ENCODE data around the gene ATRN.

ATRN gene

GRCh38 chr20:3679749-3680700 lies 209.2 kb downstream of the ATRN start:
- DNase-seq, result no peak

- no peak for DNase-seq
Measured at GRCh38 chr20:3680701-3681351, 210.0 kb downstream of the ATRN start.

- DNase-seq, result no peak
Measured at GRCh38 chr20:3681352-3681930, 210.6 kb downstream of the ATRN start.

- no peak for DNase-seq
Measured at GRCh38 chr20:3681931-3682781, 211.3 kb downstream of the ATRN start, which contains the start of gene ADAM33. Gene ADAM33, minus strand, starts transcription at chr20:3682010. Its CDS starts 6 bp downstream, at chr20:3682004.

GRCh38 chr20:3685341-3685740 lies 214.5 kb downstream of the ATRN start:
- no peak for DNase-seq

- DNase-seq, result no peak
Measured at GRCh38 chr20:3686421-3686820, 215.6 kb downstream of the ATRN start.

- peak; percentile 76 for DNase-seq
Measured at GRCh38 chr20:3686867-3687321, 216.1 kb downstream of the ATRN start.

- peak; percentile 9 for DNase-seq
Measured at GRCh38 chr20:3687655-3688054, 216.8 kb downstream of the ATRN start.

- no peak for DNase-seq
Measured at GRCh38 chr20:3689978-3690377, 219.2 kb downstream of the ATRN start.

GRCh38 chr20:3690413-3690812 lies 219.6 kb downstream of the ATRN start:
- DNase-seq, result no peak

- no peak for DNase-seq
Measured at GRCh38 chr20:3691306-3691705, 220.5 kb downstream of the ATRN start.

GRCh38 chr20:3691897-3692296 lies 221.1 kb downstream of the ATRN start:
- DNase-seq, result no peak

- DNase-seq, result no peak
Measured at GRCh38 chr20:3692706-3693294, 222.0 kb downstream of the ATRN start.

GRCh38 chr20:3693376-3693775 lies 222.6 kb downstream of the ATRN start:
- no peak for DNase-seq

- DNase-seq, result no peak
Measured at GRCh38 chr20:3694864-3695263, 224.0 kb downstream of the ATRN start.

- no peak for DNase-seq
Measured at GRCh38 chr20:3696200-3696599, 225.4 kb downstream of the ATRN start.

- no peak for DNase-seq
Measured at GRCh38 chr20:3696745-3697587, 226.1 kb downstream of the ATRN start.

- no peak for DNase-seq
Measured at GRCh38 chr20:3697588-3698305, 226.9 kb downstream of the ATRN start.

- DNase-seq, result no peak
Measured at GRCh38 chr20:3698591-3699001, 227.8 kb downstream of the ATRN start.

GRCh38 chr20:3699037-3699436 lies 228.2 kb downstream of the ATRN start:
- DNase-seq, result no peak
